GM21737 (cell line): ENCODE data around the gene RNF223.
A peak's percentile ranks its signal among the peaks of the same experiment; 100 is the strongest.
"Not testable (repeated sequence)": the region's sequence is repeated elsewhere in the genome, so short reads cannot be mapped to it uniquely, and the experiment has no call there.

Experiments
- ATAC-seq: cut with Tn5 transposase; IDR thresholded peaks from one replicate; pipeline ENCODE4 v1.9.1; 2021; ENCODE audit warnings: mild to moderate bottlenecking, moderate library complexity; ENCODE audit not compliant: unreplicated experiment

Gene RNF223

GRCh38 chr1:1074631-1075147, 583 bp upstream of the RNF223 start:
- ATAC-seq: no peak

GRCh38 chr1:1072849-1073742, 1.0 kb downstream of the RNF223 start:
- ATAC-seq: no peak

GRCh38 chr1:1072299-1072848, 1.7 kb downstream of the RNF223 start:
- no peak for ATAC-seq

- ATAC-seq: no peak
Observed at GRCh38 chr1:1071486-1072298, 2.4 kb downstream of the RNF223 start.

GRCh38 chr1:1069711-1070676, 4.1 kb downstream of the RNF223 start:
- ATAC-seq: no peak

GRCh38 chr1:1069056-1069710, 4.9 kb downstream of the RNF223 start:
- peak; percentile 46 for ATAC-seq

GRCh38 chr1:1068517-1069055, 5.5 kb downstream of the RNF223 start:
- ATAC-seq: peak; percentile 3

- no peak for ATAC-seq
Observed at GRCh38 chr1:1067860-1068516, 6.1 kb downstream of the RNF223 start.

GRCh38 chr1:1067284-1067859, 6.7 kb downstream of the RNF223 start:
- no peak for ATAC-seq

- ATAC-seq: no peak
Observed at GRCh38 chr1:1066403-1067283, 7.5 kb downstream of the RNF223 start.

- not testable (repeated sequence) for ATAC-seq
Observed at GRCh38 chr1:1065940-1066304, 8.2 kb downstream of the RNF223 start.

- ATAC-seq: no peak
Observed at GRCh38 chr1:1065265-1065939, 8.7 kb downstream of the RNF223 start.

GRCh38 chr1:1063945-1064831, 9.9 kb downstream of the RNF223 start:
- peak; percentile 45 for ATAC-seq

- no peak for ATAC-seq
Observed at GRCh38 chr1:1063261-1063944, 10.7 kb downstream of the RNF223 start.

GRCh38 chr1:1062348-1063163, 11.6 kb downstream of the RNF223 start:
- ATAC-seq: no peak
